ENCODE measurements around the gene SUMO3.

SUMO3 gene

GRCh38 chr21:44762221-44763049 is 55.4 kb downstream of the SUMO3 start:
- DNase-seq (ENCODE audit: low spot score): no peak
- no peak for FAIRE-seq

DNA sequence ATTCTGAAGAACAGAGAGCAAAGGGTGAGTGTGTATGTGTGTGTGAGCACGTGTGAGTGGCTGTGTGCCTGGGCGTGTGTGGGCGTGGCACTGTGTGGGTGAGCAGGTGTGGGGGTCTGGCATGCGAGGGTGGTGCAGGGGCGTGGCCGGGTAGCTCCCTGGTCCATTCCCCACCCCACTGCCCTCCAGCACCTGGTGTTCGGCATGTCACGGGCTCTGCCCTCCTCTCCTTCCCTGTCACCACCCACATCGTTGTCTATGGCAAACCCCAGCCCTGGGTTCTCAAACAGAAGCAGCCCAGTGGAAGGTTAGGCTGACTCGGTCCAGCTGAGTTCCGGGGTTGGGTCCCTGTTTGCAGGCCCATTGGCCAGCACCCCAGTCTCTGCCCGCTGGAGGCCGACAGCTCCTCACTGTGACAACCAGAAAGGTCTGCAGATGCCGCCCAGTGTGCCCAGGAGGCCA is 56.1 kb downstream of the SUMO3 start:
- DNase-seq (ENCODE audit: low spot score) (no peak), FAIRE-seq (no peak)

- no peak for FAIRE-seq
Measured at GRCh38 chr21:44761011-44761729, 56.7 kb downstream of the SUMO3 start.

DNA sequence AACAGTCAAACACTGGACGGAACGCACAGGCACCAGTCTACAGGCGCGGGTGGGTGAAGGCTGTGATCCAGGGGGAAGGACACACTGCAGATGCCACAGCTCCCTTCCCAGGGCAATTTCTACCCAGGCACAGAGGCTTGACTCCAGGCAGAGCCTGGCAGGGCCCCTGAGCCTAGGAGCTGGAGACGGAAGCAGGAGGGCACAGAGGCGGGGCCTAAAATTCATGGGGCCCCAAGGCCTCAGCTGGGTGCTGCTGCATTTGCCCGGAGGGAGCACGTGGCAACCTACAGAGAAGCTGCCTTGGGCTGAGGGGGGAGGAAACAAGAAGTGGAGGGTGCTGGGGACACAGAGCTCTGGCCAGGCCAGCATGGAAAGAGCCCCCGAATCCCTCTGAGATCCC is 57.5 kb downstream of the SUMO3 start:
- FAIRE-seq: no peak
- DNase-seq (ENCODE audit: low spot score): no peak

More at GRCh38 chr21:44761011-44761729, 56.7 kb downstream of the SUMO3 start:
- DNase-seq (ENCODE audit: low spot score): no peak

DNA sequence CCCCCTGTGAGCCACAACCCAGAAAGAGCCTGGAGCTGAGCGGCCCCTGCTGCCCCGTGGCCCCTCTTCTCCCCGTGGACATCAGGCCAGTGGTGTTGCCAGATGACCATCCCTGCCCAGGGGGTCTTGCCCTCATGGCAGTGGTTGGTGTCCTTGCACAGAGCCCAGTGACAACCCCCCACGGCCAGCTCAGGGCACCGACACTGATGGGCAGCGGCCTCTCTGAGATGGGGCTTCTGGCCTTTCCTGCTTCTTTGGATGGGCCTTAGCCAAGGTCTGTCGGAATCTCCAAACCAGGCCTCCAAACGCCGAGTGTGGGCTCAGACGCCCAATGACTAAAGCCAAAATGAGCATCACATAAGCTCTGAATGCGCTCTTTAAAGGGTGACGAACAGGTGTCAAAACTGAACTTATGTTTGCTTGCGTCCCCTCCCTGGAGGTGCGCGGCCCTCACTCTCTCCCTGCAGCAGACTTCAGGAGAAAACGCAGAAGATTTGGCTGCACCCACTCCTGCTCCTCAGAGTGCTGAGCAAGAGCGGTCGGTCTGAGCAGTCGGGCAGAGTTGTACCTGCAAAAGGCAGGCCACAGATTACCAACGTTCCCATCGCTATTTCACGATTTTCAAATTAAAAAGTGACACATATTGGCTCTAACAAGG is 58.1 kb downstream of the SUMO3 start:
- no peak for FAIRE-seq
- no peak for DNase-seq (ENCODE audit: low spot score)

- no peak for FAIRE-seq
- DNase-seq (ENCODE audit: low spot score): no peak
Measured at GRCh38 chr21:44758781-44759627, 58.9 kb downstream of the SUMO3 start.

DNA sequence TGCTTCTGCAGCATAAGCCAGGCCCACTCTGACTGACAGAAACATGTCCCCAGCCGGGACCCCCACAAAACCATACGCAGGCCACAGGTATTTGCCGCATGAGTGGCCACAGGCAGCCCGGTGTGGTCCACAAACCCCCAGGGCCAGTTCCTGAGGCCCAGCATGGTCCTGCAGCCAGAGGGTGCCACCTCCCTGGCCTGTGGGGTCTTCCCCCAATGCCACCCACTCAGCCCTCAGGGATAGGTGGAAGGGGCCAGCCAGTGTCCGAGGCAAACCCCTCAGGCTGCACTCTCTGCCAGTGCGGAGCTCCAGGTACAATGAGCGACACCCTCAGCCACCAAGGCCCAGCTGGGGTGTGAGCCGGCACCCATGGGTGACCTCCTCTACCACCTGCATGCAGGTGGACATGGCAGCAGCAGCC is 59.7 kb downstream of the SUMO3 start:
- DNase-seq (ENCODE audit: low spot score) (no peak), FAIRE-seq (no peak)

- no peak for DNase-seq (ENCODE audit: low spot score)
- no peak for FAIRE-seq
Measured at GRCh38 chr21:44757731-44758130, 60.1 kb downstream of the SUMO3 start.

GRCh38 chr21:44756423-44757185 is 61.3 kb downstream of the SUMO3 start:
- no peak for DNase-seq (ENCODE audit: low spot score)
- no peak for FAIRE-seq
